Loucy (cell line): ENCODE data around the gene PTPRT.

Experiments used
- EZH2phosphoT487 ChIP-seq: fragments of 200-600 bp; IDR thresholded peaks from 2 replicates; pipeline ENCODE4 v1.6.1; 2018; ENCODE audit warnings: antibody characterized with exemption, mild to moderate bottlenecking, moderate library complexity, borderline replicate concordance
- TF ChIP-seq, protein P1 (sequence below): fragments of 200-600 bp; sonication (generic); conservative IDR thresholded peaks from 2 replicates; pipeline ENCODE4 v1.5.1; 2014; ENCODE audit warnings: mild to moderate bottlenecking, antibody characterized with exemption, low read length

DNA sequence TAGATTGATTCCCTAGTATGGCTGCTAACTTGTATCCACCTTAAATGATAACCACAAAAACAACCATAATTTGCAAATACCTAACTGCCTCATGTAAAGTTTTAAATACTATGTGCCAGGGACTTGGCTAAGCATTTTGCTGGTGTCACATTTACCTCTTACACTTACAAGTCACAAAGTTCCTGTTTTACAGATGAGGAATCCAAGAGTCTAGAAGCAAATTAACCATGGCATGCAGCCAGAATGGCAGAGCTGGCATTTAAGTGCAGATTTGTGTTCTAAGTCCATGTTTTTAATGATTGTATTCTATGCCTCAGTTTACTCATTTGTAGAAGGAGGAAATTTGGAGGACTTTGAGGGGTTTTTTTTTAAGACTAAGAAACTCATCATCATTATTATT lies 696.7 kb downstream of the PTPRT start:
- TF ChIP-seq, protein P1, sequence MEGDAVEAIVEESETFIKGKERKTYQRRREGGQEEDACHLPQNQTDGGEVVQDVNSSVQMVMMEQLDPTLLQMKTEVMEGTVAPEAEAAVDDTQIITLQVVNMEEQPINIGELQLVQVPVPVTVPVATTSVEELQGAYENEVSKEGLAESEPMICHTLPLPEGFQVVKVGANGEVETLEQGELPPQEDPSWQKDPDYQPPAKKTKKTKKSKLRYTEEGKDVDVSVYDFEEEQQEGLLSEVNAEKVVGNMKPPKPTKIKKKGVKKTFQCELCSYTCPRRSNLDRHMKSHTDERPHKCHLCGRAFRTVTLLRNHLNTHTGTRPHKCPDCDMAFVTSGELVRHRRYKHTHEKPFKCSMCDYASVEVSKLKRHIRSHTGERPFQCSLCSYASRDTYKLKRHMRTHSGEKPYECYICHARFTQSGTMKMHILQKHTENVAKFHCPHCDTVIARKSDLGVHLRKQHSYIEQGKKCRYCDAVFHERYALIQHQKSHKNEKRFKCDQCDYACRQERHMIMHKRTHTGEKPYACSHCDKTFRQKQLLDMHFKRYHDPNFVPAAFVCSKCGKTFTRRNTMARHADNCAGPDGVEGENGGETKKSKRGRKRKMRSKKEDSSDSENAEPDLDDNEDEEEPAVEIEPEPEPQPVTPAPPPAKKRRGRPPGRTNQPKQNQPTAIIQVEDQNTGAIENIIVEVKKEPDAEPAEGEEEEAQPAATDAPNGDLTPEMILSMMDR, result no peak
- TF ChIP-seq EZH2phosphoT487, result no peak
